A673 (cell line): ENCODE results near the gene MLST8.

Experiments
- CTCF ChIP-seq: fragments of 300-800, 200-600 bp; sonication (generic); conservative IDR thresholded peaks from 2 replicates; pipeline ENCODE4 v1.5.1; 2017; ENCODE audit warnings: low read depth, mild to moderate bottlenecking, antibody characterized with exemption, low read length, moderate library complexity, mixed read lengths
- EZH2 ChIP-seq: fragments of 200-600 bp; sonication (generic); IDR thresholded peaks from 2 replicates; pipeline ENCODE4 v1.6.1; 2017; ENCODE audit warnings: borderline replicate concordance, low read depth, mild to moderate bottlenecking, mixed read lengths, antibody characterized with exemption, low read length; ENCODE audit not compliant: poor library complexity, severe bottlenecking

- TF ChIP-seq EZH2 = no peak
- TF ChIP-seq CTCF = no peak
These were observed 37.3 kb downstream of the MLST8 start for GRCh38 chr16:2242598-2242997.
